ENCODE results near the gene PTGS2. TPM values are rescaled to one million over a fixed set of nuclear protein-coding genes. Genes with fewer than 3 reads are reported as not detected.

PTGS2 gene
- total RNA-seq, 1 experiment from 2014 or later = 0.91 TPM

GRCh38 chr1:186715887-186716809 is 35.9 kb upstream of the PTGS2 start:
- CTCF ChIA-PET = interaction anchor here (1.2 kb wide), 1 partner anchor 34 kb away, joined by 3 read pairs; no protein-coding TSS in a partner anchor
- Histone ChIP-seq H3K9me3 (ENCODE audit: control insufficient read depth in 1 of 2, insufficient read depth in 1 of 2, low read depth in 1 of 2, low read length in 2 of 2) (no peaks in the 10 kb centered on the region), H3K27me3 (ENCODE audit: insufficient read depth, low read length) (no peaks in the 10 kb centered on the region), H3K4me3 (replicated peaks in 1 of 2; ENCODE audit: low read depth in 1 of 2, low read length in 2 of 2) (no peak overlapping the region), H3K27ac (ENCODE audit: low read depth, low read length) (no peak overlapping the region), H3K4me1 (ENCODE audit: control insufficient read depth in 1 of 2, insufficient read depth in 2 of 2, low read length in 2 of 2) (no peaks in the 10 kb centered on the region), H3K9me2 (ENCODE audit: insufficient read depth) (no peaks in the 10 kb centered on the region), H3K9ac (ENCODE audit: low read length) (no peak overlapping the region), H3K36me3 (ENCODE audit: control insufficient read depth in 1 of 2, insufficient read depth in 2 of 2, low read length in 2 of 2) (no peaks in the 10 kb centered on the region), H4K20me1 (ENCODE audit: insufficient read depth) (no peaks in the 10 kb centered on the region), H3K79me2 (ENCODE audit: insufficient read depth, low read length) (no peaks in the 10 kb centered on the region), H2AFZ (ENCODE audit: low read depth, low read length, poor library complexity, severe bottlenecking) (no peak overlapping the region), H3K4me2 (ENCODE audit: low read length) (no peak overlapping the region)
- intact Hi-C loops (cut with micrococcal nuclease) = no loop called here
- DNase-seq (ENCODE audit: low read depth, low spot score) (no peak), ATAC-seq (no peak)
- RAD21 ChIA-PET (ENCODE audit: low non-redundant PET in 1 of 2, low total read pairs in 2 of 2, uncharacterized antibody in 2 of 2, unreplicated experiment in 2 of 2) = no interaction called here
- no TSS peak for BruUV-seq (replicated peaks)
- POLR2A ChIA-PET = no interaction called here
- TF ChIP-seq POLR2AphosphoS5 (IDR thresholded peaks at IDR 0.05; ENCODE audit: low read depth, low read length) (no peak), MAX (IDR thresholded peaks at IDR 0.05) (no peak), SP1 (IDR thresholded peaks at IDR 0.05; ENCODE audit: low read depth) (no peak), RAD21 (IDR thresholded peaks at IDR 0.05; ENCODE audit: low read depth) (no peak), ZFX (IDR thresholded peaks at IDR 0.05) (no peak), EGR1 (IDR thresholded peaks at IDR 0.05; ENCODE audit: low read depth) (no peak), ZBTB33 (IDR thresholded peaks at IDR 0.05; ENCODE audit: extremely low read depth, insufficient replicate concordance, low read length) (no peak), JUND (IDR thresholded peaks at IDR 0.05) (no peak), CEBPB (IDR thresholded peaks at IDR 0.05; ENCODE audit: low read depth) (no peak), EZH2 (IDR thresholded peaks at IDR 0.05) (no peak), POLR2A (IDR thresholded peaks at IDR 0.05; ENCODE audit: borderline replicate concordance, extremely low read depth, insufficient read depth, insufficient read length) (no peak)

Measured in HCT116 (cell line).